Nephron (organoid): Measurements from ENCODE around the gene LRRC8B.
A peak's percentile ranks its signal among the peaks of the same experiment; 100 is the strongest.

Experiments
- H3K27ac Mint-ChIP-seq, 3 experiments: 2 replicates each; pipeline ENCODE4 v1.8.0; 2020; ENCODE audit warnings: mixed read lengths in 3 of 3, mild to moderate bottlenecking in 2 of 3, moderate library complexity in 1 of 3
- H3K27me3 Mint-ChIP-seq: 2 replicates; pipeline ENCODE4 v1.8.0; 2021; ENCODE audit warnings: low read depth, mild to moderate bottlenecking, moderate library complexity, mixed read lengths
- H3K36me3 Mint-ChIP-seq: 2 replicates; pipeline ENCODE4 v1.8.0; 2020; ENCODE audit warnings: low read depth, mixed read lengths
- H3K4me1 Mint-ChIP-seq: 2 replicates; pipeline ENCODE4 v1.8.0; 2020; ENCODE audit warnings: mixed read lengths
- H3K4me3 Mint-ChIP-seq, 3 experiments: 2 replicates each; pipeline ENCODE4 v1.8.0; 2020; ENCODE audit warnings: mild to moderate bottlenecking in 3 of 3, mixed read lengths in 3 of 3, moderate library complexity in 2 of 3
- H3K9me3 Mint-ChIP-seq: 2 replicates; pipeline ENCODE4 v1.8.0; 2020; ENCODE audit warnings: mixed read lengths
- TF ChIP-seq, protein P1 (sequence below), 3 experiments: fragments of 200-600 bp; sonication (generic); IDR thresholded peaks; one replicate each; pipeline ENCODE4 v1.5.0; 2021; ENCODE audit warnings: antibody characterized with exemption in 3 of 3; ENCODE audit not compliant: unreplicated experiment in 3 of 3

LRRC8B gene

DNA sequence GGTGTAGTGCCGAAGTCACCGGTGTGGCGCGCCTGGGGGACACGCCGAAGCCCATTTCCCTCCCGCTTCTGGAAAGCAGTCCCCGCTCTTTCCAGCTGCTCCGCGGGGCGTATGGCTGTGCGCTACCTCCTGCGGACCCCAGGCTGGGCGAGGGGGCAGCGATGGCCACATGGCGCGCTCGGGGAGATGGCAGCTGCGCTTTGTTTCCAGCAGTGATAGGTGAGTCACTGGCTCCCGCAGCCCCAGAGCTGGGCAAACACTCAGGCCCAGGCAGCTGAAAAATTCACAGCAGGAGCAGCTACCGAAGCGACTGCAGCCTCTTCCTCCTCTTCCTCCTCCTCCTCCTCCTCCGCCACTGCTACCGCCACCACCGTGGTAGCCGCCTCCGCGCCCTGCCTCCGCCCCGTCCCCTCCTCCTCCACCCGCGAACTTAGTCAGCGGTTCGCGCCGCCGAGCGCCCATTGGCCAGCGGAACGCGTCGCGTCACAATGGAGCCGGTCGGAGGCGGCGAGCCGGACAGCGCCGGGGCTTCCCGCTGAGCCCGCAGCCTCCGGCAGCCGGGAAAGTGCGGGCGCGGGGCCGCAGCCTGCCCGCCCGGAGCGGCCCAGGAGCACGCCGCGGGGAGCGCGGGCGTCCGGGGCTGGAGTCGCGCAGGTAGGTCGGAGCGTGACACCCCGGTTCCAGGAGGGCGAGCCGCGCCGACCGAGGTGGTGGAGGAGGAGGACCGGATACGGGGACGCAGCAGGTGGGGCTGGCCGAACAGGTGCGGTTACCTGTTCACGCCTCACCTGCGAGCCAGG is at the start of gene LRRC8B:
Gene LRRC8B, plus strand, starts transcription at position 461 of the 800 bp plus-strand sequence. CDS start 57,822 bp downstream, outside the sequence.
- Mint-ChIP-seq H3K27me3 (peaks cover 8% of the 10 kb centered on the region), H3K36me3 (no peaks in the 10 kb centered on the region), H3K27ac (peak within 1 kb of the TSS; percentile 55 to 73 (median 70)), H3K4me3 (peak within 1 kb of the TSS; percentile 81 to 86 (median 81)), H3K4me1 (peaks cover 14% of the 10 kb centered on the region), H3K9me3 (peaks cover 6% of the 10 kb centered on the region)
- TF ChIP-seq, protein P1, sequence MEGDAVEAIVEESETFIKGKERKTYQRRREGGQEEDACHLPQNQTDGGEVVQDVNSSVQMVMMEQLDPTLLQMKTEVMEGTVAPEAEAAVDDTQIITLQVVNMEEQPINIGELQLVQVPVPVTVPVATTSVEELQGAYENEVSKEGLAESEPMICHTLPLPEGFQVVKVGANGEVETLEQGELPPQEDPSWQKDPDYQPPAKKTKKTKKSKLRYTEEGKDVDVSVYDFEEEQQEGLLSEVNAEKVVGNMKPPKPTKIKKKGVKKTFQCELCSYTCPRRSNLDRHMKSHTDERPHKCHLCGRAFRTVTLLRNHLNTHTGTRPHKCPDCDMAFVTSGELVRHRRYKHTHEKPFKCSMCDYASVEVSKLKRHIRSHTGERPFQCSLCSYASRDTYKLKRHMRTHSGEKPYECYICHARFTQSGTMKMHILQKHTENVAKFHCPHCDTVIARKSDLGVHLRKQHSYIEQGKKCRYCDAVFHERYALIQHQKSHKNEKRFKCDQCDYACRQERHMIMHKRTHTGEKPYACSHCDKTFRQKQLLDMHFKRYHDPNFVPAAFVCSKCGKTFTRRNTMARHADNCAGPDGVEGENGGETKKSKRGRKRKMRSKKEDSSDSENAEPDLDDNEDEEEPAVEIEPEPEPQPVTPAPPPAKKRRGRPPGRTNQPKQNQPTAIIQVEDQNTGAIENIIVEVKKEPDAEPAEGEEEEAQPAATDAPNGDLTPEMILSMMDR (IDR thresholded peaks at IDR 0.05; ENCODE audit: unreplicated experiment in 3 of 3), result no peak

DNA sequence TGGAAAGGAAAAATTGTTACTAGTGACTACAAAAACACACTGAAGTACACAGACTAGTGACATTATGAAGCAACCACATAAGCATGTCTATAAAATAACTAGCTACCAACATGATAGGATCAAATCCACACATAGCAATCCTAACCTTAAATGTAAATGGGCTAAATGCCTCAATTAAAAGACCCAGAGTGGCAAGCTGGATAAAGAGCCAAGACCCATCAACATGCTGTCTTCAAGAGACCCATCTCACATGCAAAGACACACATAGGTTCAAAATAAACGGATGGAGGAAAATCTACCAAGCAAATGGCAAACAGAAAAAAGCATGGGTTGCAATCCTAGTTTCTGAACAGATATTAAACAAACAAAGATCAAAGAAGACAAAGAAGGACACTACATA is 49.4 kb upstream of the LRRC8B start:
- Mint-ChIP-seq H3K4me1 (no peaks in the 10 kb centered on the region), H3K4me3 (no peak overlapping the region), H3K27me3 (no peaks in the 10 kb centered on the region), H3K9me3 (peaks cover 28% of the 10 kb centered on the region), H3K27ac (no peak overlapping the region), H3K36me3 (no peaks in the 10 kb centered on the region)
- TF ChIP-seq, protein P1 (IDR thresholded peaks at IDR 0.05; ENCODE audit: unreplicated experiment in 3 of 3), result no peak

DNA sequence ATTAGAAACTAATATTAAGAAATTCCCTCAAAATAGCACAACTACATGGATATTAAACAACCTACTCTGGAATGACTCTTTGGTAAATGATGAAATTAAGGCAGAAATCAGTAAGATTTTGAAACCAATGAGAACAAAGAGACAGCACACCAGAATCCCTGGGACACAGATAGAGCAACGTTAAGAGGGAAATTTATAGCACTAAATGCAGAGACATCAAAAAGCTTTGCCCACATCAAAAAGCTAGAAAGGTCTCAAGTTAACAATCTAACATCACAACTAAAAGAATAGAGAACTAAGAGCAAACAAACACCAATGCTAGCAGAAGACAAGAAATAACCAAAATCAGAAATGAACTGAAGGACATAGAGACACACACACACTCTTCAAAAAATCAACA is 48.6 kb upstream of the LRRC8B start:
- TF ChIP-seq, protein P1 (IDR thresholded peaks at IDR 0.05; ENCODE audit: unreplicated experiment in 3 of 3), result no peak

DNA sequence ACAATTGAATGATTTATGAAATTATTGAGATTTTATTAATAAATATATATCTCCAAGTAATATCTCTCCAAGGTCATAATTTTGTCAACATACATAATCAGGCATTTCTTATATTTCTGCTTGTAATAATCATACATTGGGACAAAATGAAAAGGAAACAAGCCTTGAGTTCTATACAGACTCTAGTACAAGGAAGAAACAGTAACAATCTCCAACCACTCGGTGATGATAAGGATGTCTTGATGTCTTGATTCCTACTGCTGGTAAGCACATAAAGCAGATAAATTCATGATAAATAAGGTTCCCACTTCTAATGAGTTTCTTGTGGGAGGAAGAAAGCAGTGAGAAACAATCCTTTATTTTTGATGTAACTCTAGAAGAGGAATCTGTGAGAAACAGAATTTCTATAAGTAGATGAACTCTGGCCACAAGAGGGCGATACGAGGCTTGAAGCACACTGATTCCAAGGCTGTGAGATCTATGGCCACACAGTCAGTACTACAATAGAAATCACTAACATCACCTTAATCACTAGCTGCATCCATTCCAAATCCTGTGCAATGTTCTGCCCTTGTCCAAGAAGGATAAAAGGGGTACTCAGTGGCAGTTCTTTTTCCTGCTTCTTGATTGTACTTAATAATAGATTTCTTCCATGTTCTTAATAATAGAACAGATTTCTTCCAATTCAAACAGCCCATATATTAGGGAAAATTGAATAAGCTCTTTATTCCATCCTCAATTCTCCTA is 41.4 kb upstream of the LRRC8B start:
- H3K4me3 Mint-ChIP-seq, result no peak overlapping the region
- no peaks in the 10 kb centered on the region for H3K4me1 Mint-ChIP-seq
- TF ChIP-seq, protein P1 (IDR thresholded peaks at IDR 0.05; ENCODE audit: unreplicated experiment in 3 of 3), result peak; percentile 63 to 79 (median 76)
- H3K9me3 Mint-ChIP-seq, result peaks cover 11% of the 10 kb centered on the region
- H3K27ac Mint-ChIP-seq, result no peak overlapping the region
- no peaks in the 10 kb centered on the region for H3K36me3 Mint-ChIP-seq
- H3K27me3 Mint-ChIP-seq, result no peaks in the 10 kb centered on the region

More for the DNA sequence above, 48.6 kb upstream of the LRRC8B start:
- Mint-ChIP-seq H3K27ac (no peak overlapping the region), H3K4me3 (no peak overlapping the region), H3K27me3 (no peaks in the 10 kb centered on the region), H3K36me3 (no peaks in the 10 kb centered on the region), H3K9me3 (peaks cover 28% of the 10 kb centered on the region), H3K4me1 (no peaks in the 10 kb centered on the region)

DNA sequence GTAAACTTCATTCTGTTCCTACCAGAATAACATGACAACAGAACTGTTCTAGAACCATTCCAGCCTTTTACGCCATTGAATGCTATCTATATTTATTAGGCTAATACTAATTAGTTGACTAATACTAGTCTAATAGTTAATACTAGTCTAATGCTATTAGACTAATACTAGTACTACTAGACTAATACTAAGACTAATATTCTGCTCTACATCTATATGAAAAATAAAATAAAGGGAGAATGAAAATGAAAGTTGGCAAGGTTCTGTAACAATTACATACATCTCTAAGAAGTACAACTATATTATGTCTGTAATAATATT is 40.9 kb upstream of the LRRC8B start:
- TF ChIP-seq, protein P1 (IDR thresholded peaks at IDR 0.05; ENCODE audit: unreplicated experiment in 3 of 3), result no peak
- peaks cover 11% of the 10 kb centered on the region for H3K9me3 Mint-ChIP-seq
- no peaks in the 10 kb centered on the region for H3K27me3 Mint-ChIP-seq
- no peaks in the 10 kb centered on the region for H3K36me3 Mint-ChIP-seq
- H3K4me3 Mint-ChIP-seq, result no peak overlapping the region
- H3K27ac Mint-ChIP-seq, result no peak overlapping the region
- no peaks in the 10 kb centered on the region for H3K4me1 Mint-ChIP-seq
